Measurements from ENCODE around the gene MED29. TPM values are rescaled to one million over a fixed set of nuclear protein-coding genes. Genes with fewer than 3 reads are reported as not detected.
"Not testable (repeated sequence)": the region's sequence is repeated elsewhere in the genome, so short reads cannot be mapped to it uniquely, and the experiment has no call there.

MED29 gene
- total RNA-seq, 1 donor from 2014 or later = 29.7 TPM

- DNase-seq (ENCODE audit: low read depth) = peak; percentile 41
Measured at GRCh38 chr19:39372047-39372802, 19.0 kb upstream of the MED29 start.

DNA sequence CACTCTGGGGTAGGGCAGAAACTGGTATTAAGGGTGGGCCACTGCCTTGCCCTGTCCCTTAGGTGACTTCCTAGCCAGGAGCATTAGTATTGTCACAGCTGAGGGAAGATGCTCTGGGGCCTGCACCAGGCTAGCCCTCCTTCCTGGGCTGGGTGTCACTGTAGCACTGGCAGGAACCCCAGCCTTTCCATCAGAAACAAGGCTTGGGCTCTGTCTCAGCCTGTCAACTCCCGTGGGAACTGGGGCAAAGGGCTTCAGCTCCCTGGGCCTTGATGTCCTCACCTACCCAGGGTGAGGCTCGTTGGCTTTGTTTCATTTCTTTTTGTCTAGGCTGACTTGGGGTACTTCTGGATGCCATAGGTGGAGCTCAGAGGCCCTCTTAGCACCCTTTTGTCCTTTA is 18.2 kb upstream of the MED29 start:
- DNase-seq (ENCODE audit: low read depth) = no peak

GRCh38 chr19:39375929-39376328 is 15.2 kb upstream of the MED29 start:
- DNase-seq (ENCODE audit: low read depth) = no peak

- no peak for DNase-seq (ENCODE audit: low read depth)
Measured at GRCh38 chr19:39377373-39378362, 13.5 kb upstream of the MED29 start.

GRCh38 chr19:39379366-39379765 is 11.8 kb upstream of the MED29 start:
- DNase-seq (ENCODE audit: low read depth) = not testable (repeated sequence)

DNA sequence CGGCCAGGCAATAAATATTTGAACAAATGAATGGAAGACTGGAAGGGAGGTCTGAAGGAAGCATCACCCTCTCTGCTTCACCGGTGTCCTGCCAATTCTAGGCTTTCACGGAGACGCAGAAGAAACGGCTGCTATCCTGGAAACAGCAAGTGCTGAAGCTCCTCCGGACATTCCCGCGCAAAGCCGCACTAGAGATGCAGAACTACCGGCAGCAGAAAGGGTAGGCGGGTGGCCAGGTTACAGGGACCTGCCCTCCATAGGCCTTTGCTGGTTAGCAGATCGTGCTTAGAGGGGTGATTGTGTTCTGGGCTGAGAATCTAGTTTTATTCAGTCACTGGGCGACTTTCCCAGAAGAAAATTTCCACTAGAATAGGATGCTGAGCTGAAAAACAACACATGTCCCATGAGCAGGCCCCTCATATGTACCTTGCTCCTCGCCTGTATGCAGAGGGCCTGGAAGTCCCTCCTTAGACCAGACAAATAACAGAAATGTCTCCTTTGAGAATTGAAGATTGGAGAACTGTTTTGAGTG is 11.2 kb upstream of the MED29 start:
- no peak for DNase-seq (ENCODE audit: low read depth)

GRCh38 chr19:39380521-39381502 is 10.4 kb upstream of the MED29 start:
- no peak for DNase-seq (ENCODE audit: low read depth)

- no peak for DNase-seq (ENCODE audit: low read depth)
Measured at GRCh38 chr19:39381910-39382611, 9.1 kb upstream of the MED29 start.

- no peak for DNase-seq (ENCODE audit: low read depth)
Measured at GRCh38 chr19:39382991-39383828, 8.0 kb upstream of the MED29 start.

DNA sequence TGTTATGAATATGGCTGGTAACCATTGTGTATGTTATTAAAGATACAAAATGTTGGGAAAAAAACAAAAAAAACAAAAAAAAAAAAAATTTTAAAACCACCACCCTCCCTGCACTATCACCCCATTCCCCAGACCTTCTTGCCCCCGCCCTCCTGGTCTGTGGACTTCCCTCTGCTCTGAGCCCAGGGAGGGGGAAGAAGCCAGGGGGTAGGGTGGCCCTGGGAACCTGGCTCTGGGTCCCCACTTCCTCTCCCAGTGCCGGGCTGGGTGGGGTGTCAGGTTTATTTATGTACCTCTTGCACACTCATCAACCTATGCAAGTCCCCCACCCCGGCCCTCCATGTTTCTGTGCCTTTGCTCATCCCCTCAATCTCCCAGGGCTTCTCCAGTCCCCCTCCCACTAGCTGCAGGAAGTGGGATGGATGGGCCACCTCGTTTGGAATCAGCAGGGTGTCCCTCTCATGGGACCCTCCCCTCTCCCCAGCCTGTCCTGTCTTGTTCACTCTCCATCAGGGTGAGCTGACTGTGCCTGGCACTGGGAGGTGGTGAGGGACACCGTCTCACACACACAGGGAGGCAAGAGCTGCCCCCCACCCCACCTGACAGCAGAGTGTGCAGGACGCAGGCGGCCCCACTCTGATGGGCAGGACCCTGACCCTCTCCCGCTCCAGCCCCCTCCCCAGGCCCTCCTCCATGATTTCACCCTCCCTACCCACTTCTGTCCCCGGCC is 6.2 kb upstream of the MED29 start:
- DNase-seq (ENCODE audit: low read depth) = no peak

GRCh38 chr19:39385629-39386411 is 5.4 kb upstream of the MED29 start:
- no peak for DNase-seq (ENCODE audit: low read depth)

GRCh38 chr19:39386557-39386956 is 4.6 kb upstream of the MED29 start:
- no peak for DNase-seq (ENCODE audit: low read depth)

- DNase-seq (ENCODE audit: low read depth) = no peak
Measured at GRCh38 chr19:39388657-39389056, 2.5 kb upstream of the MED29 start.

GRCh38 chr19:39389631-39390414 is 1.4 kb upstream of the MED29 start:
- no peak for DNase-seq (ENCODE audit: low read depth)

DNA sequence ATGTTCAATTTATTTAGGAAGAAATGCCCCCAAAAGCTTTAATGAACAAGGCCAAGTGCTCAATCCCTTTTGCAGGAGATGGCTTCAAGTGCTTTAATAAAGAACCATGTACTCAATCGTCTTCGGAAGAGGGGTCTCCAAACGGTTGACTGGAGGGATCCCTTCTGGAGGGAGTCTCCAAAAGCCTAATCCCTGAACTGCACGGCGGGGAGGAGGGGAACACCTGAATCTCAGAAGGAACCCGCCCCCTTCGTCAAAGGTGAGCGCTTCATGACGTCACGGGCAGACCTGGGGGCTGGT is 777 bp upstream of the MED29 start:
- peak; percentile 33 for DNase-seq (ENCODE audit: low read depth)

DNA sequence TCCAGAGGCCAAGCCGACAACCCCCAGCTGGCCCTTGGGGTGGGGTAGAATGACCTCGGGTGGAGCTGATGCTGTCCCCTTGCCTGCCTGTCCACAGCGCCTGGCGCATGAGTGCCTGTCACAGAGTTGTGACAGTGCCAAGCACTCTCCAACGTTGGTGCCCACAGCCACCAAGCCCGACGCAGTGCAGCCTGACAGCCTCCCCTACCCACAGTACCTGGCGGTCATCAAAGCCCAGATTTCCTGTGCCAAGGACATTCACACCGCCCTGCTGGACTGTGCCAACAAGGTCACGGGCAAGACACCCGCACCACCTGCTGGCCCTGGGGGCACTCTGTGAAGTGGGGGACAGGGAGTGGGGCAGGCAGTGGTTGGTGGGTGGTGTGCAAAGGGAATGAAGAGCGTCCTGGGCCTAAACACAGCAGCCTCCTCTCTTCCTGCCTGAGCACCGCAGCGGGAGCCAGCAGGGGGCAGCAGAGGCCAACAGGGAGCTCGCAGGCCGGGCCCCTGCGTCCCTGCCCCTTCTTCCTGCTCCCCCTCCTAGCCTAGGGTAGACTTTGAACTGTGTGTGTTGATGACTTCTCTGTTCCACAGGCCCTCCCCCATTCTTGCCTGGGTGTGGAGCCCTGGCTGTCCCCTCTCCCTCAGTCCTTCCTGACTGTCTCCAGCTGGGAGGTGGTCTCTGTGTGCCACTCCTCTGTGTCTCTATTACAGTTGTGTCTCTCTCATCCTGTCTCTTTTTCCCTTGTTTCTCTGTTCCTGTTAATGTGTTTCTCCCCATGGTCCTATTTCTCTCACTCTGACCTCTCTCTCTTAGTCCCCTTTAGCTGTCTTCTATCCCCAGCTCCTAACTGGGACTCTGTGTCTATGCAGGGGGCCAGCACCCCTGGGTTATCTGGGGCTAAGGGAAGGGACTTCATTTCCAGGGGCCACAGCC is 6.5 kb downstream of the MED29 start:
- peak; percentile 59 for DNase-seq (ENCODE audit: low read depth)
